ENCODE data around the gene CIDEA. TPM values are rescaled to one million over a fixed set of nuclear protein-coding genes. Genes with fewer than 3 reads are reported as not detected.
"Not testable (repeated sequence)": the region's sequence is repeated elsewhere in the genome, so short reads cannot be mapped to it uniquely, and the experiment has no call there.

CIDEA gene
- total RNA-seq (not detected), polyA plus RNA-seq (under 1 TPM in 2 of 3 donors, not detected in 1; 0.15 to 0.44 TPM)
- long read RNA-seq, donor 1: 0 reads
- long read RNA-seq, donor 2: 0 reads
- long read RNA-seq, donor 3: 0 reads
- long read RNA-seq, donor 4: 0 reads
- long read RNA-seq, donor 5: 0 reads
- long read RNA-seq, donor 6: 0 reads
- long read RNA-seq, donor 7, partial matches to known transcripts: 0 of 1 reads
- long read RNA-seq, donor 7, other reads (novel, unspliced or antisense): 0 of 1 reads
- long read RNA-seq, donor 8: 0 reads
- long read RNA-seq, donor 9: 0 reads
- long read RNA-seq, donor 10: 0 reads

DNA sequence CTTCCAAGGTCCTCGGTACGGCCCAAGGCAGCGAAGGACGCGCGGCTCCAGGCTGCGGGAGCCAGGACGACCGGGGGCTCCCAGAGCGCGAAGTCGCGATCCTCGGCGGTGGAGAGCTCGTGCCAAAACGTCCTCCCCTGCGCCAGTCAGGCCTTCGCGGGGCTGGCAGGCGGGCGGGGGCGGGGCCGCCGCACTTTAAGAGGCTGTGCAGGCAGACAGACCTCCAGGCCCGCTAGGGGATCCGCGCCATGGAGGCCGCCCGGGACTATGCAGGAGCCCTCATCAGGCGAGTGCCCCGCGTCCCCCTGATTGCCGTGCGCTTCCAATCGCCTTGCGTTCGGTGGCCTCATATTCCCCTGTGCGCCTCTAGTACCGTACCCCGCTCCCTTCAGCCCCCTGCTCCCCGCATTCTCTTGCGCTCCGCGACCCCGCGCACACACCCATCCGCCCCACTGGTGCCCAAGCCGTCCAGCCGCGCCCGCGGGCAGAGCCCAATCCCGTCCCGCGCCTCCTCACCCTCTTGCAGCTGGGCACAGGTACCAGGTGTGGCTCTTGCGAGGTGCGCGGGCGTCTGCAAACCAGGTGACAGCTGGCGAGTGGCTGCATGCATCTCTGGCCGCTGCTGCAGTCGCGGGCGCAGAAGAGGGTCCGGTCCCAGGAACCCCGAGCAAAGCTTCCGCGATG, at the start of gene CIDEA:
Gene CIDEA, plus strand, starts transcription at position 226 of the 684 bp plus-strand sequence. Its CDS starts 23 bp downstream, at position 249.
- intact Hi-C loops (cut with DNase I; ENCODE audit: low total_unique reads): no loop called here
- Histone ChIP-seq H3K9me3 (no peaks in the 10 kb centered on the region), H3K4me3 (peak within 1 kb of the TSS; percentile 26 to 40 (median 28)), H3K27ac (no peak within 1 kb of the TSS), H3K36me3 (no peaks in the 10 kb centered on the region), H3K4me1 (peaks cover 6 to 18% (median 15%) of the 10 kb centered on the region in 4 donors), H3K27me3 (peaks cover 7 to 66% (median 31%) of the 10 kb centered on the region in 3 donors)
- 3 to 6% (median 5%) methylated on average over 12 to 69 of the region's 69 CpGs for WGBS, 5 donors
- TF ChIP-seq CTCF (IDR thresholded peaks at IDR 0.05) (no peak), POLR2A (IDR thresholded peaks at IDR 0.05) (no peak), POLR2AphosphoS5 (IDR thresholded peaks at IDR 0.05) (no peak), EP300 (IDR thresholded peaks at IDR 0.05) (no peak)
- peak in 1 of 2 donors; percentile 64 for DNase-seq

GRCh38 chr18:12208296-12209153, 45.6 kb upstream of the CIDEA start:
- H3K27ac ChIP-seq; intact Hi-C loops (cut with DNase I; ENCODE audit: low total_unique reads): not testable (repeated sequence)
- WGBS, 5 donors: 64 to 96% (median 92%) methylated on average over 1 to 13 of the region's 18 CpGs

DNA sequence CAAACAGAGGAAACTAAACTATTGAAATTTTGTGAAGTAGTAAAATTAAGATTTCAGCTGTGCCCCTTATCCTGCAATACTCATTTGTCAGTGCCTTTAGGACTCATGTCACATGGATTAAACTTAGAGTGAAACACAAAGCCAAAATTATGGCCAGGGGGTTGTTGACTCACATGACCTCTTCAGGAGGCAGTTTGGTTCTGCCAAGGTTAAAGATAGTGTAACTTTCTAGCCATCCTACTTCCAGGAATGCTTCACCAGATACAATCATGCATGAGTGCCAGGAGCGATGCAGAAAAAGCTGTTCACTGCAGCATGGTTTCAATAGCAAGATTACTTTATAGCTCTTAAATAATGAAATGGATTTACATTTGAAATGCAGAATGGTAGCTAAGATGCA, 41.9 kb upstream of the CIDEA start:
- DNase-seq; H3K9me3 ChIP-seq; H3K36me3 ChIP-seq; H3K4me3 ChIP-seq; intact Hi-C loops (cut with DNase I; ENCODE audit: low total_unique reads); H3K27me3 ChIP-seq; H3K27ac ChIP-seq; H3K4me1 ChIP-seq: not testable (repeated sequence)
- WGBS, 5 donors: no CpG with 5 or more reads among the region's 1 CpG

More at GRCh38 chr18:12208296-12209153, 45.6 kb upstream of the CIDEA start:
- H3K27me3 ChIP-seq, H3K4me3 ChIP-seq, H3K4me1 ChIP-seq, DNase-seq, H3K36me3 ChIP-seq, H3K9me3 ChIP-seq: not testable (repeated sequence)

GRCh38 chr18:12214296-12215005, 39.7 kb upstream of the CIDEA start:
- H3K4me1 ChIP-seq; H3K27me3 ChIP-seq; H3K4me3 ChIP-seq; H3K9me3 ChIP-seq; intact Hi-C loops (cut with DNase I; ENCODE audit: low total_unique reads); H3K27ac ChIP-seq; H3K36me3 ChIP-seq; DNase-seq: not testable (repeated sequence)
- WGBS, 5 donors: 69 to 93% (median 80%) methylated on average over 1 of the region's 1 CpG

GRCh38 chr18:12216471-12216870, 37.7 kb upstream of the CIDEA start:
- H3K27me3 ChIP-seq; H3K9me3 ChIP-seq; DNase-seq; intact Hi-C loops (cut with DNase I; ENCODE audit: low total_unique reads); H3K36me3 ChIP-seq; H3K4me3 ChIP-seq; H3K27ac ChIP-seq; H3K4me1 ChIP-seq: not testable (repeated sequence)
- WGBS, 5 donors: 88 to 100% (median 95%) methylated on average over 2 of the region's 4 CpGs

DNA sequence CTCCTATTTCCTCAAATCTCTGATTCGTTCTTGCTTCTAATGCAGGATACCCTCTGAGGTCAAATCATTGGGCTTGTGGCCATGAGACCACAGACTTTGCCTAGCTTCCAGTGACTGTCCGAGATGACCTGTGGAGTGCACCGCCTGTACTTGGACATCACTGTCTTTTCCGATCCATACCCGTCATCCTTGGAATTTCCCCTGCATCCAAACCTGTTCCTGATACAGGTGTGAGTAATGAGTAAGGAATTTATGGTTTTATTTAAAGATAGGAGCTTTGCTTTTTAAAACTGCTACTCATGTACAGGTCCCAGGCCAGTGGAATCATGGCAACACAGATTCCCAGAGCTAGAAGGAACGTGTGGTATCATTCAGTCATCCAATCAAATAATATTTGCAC, 35.6 kb upstream of the CIDEA start:
- H3K36me3 ChIP-seq; H3K27ac ChIP-seq; intact Hi-C loops (cut with DNase I; ENCODE audit: low total_unique reads); H3K4me1 ChIP-seq; H3K9me3 ChIP-seq; H3K27me3 ChIP-seq; DNase-seq; H3K4me3 ChIP-seq: not testable (repeated sequence)
- WGBS, 5 donors: 56 to 73% (median 64%) methylated on average over 5 to 6 of the region's 6 CpGs

DNA sequence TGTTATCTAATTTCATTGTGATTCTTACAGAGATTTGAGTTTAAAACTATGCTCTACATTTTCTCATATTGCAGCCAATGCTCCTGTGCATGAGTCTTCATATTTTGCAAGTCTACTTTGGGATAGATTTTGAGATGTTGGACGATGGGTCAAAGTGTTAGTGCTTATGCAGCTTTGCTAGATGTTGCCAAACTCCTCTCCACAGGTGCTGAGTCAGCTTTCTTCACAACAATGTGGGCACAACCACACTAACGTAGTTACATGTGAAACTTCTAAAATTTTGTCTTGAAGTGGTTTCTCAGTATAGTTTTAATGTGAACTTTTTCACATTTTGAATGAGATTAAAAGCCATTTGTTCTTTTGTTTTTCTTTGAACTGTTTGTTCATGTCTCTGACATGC, 32.1 kb upstream of the CIDEA start:
- H3K36me3 ChIP-seq; DNase-seq; H3K27me3 ChIP-seq; intact Hi-C loops (cut with DNase I; ENCODE audit: low total_unique reads); H3K4me3 ChIP-seq; H3K27ac ChIP-seq; H3K9me3 ChIP-seq; H3K4me1 ChIP-seq: not testable (repeated sequence)
- WGBS, 5 donors: 35 to 67% (median 48%) methylated on average over 1 of the region's 2 CpGs; no CpG with 5 or more reads in 1 of the 5 donors

- H3K9me3 ChIP-seq; H3K4me3 ChIP-seq; H3K27ac ChIP-seq; H3K27me3 ChIP-seq; H3K36me3 ChIP-seq; intact Hi-C loops (cut with DNase I; ENCODE audit: low total_unique reads); H3K4me1 ChIP-seq; DNase-seq: not testable (repeated sequence)
- whole genome bisulfite sequencing, 5 donors: 88 to 100% (median 97%) methylated on average over 1 of the region's 1 CpG
These were observed 30.8 kb upstream of the CIDEA start for GRCh38 chr18:12223326-12223725.

GRCh38 chr18:12226807-12227206, 27.4 kb upstream of the CIDEA start:
- H3K27ac ChIP-seq: not testable (repeated sequence)
- 33 to 60% (median 45%) methylated on average over 1 of the region's 2 CpGs; no CpG with 5 or more reads in 1 of the 5 donors for WGBS, 5 donors

More at GRCh38 chr18:12226807-12227206, 27.4 kb upstream of the CIDEA start:
- H3K4me3 ChIP-seq; DNase-seq; intact Hi-C loops (cut with DNase I; ENCODE audit: low total_unique reads); H3K9me3 ChIP-seq; H3K27me3 ChIP-seq; H3K36me3 ChIP-seq; H3K4me1 ChIP-seq: not testable (repeated sequence)

Measured in stomach (tissue), 19 donors.